Erythroblast (primary cell): Measurements from ENCODE around the gene JSRP1.

Experiments used
- DNase-seq, 2 experiments: peaks; one replicate each; lab custom pipeline; 2025; lab: John Stamatoyannopoulos, UW
- GATA1 ChIP-seq: IDR thresholded peaks from 2 replicates; pipeline ENCODE4 v1.6.1; 2011; ENCODE audit warnings: low read depth, mild to moderate bottlenecking, control low read depth, low read length, moderate library complexity
- POLR2A ChIP-seq: IDR thresholded peaks from 2 replicates; pipeline ENCODE4 v1.6.1; 2011; ENCODE audit warnings: mild to moderate bottlenecking, low read length

The JSRP1 gene

DNA sequence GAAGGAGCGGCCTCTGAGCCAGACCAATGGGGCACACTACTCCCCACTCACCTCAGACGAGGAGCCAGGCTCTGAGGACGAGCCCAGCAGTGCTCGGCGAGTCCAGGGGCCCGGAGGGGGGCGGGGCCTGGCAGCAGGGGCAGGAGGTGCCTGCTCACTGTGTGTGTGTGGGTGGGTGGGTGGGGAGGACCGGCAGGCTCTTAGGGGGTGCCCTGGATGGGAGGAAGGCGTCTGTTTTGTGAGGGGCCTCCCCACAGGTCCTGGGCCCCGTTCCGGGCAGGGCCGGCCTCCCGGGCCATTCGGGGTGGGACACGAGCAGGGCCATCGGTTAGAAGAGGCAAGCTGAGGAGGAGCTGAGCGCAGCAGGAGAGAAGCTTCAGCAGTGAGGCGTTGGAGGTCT lies 32.8 kb downstream of the JSRP1 start:
- DNase-seq, result no peak
- TF ChIP-seq POLR2A (no peak), GATA1 (no peak)

DNA sequence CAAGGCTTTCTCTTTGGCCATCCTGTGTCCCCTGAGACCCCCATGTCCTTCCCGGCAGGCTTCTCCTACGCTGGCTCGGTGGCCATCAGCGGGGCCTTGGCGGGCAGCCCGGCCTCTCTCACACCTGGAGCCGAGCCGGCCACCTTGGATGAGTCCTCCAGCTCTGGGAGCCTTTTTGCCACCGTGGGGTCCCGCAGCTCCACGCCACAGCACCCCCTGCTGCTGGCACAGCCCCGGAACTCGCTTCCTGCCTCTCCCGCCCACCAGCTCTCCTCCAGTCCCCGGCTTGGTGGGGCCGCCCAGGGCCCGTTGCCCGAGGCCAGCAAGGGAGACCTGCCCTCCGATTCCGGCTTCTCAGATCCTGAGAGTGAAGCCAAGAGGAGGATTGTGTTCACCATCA lies 34.3 kb downstream of the JSRP1 start:
- TF ChIP-seq GATA1, result no peak
- TF ChIP-seq POLR2A, result no peak

DNA sequence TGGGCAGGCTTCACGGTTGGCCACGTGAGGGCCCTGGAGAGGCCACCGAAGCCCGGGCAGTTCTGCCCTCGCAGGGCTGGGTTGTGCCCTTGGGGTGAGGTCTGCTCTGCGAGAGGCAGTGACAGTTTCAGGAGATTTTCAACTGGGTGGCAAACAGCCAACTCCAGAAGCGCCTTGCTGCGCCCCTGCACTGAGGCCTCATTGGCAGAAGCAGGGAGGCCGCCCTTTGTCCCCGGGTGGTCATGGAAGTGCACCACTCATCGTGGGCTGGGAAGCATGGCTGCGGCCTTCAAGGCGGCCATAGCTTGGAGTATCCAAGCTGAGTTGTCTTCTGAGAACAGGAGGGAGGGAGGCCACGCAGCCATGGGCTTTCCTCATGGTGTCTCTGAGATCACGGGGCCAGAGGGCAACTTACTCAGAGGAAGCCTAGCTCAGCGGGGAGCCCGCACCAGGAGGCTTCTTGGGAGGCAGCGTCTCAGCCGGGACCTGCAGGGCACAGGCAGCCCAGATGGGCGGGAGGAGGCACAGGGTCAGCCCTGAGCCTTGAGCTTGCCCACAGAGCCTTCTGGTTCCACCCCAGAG lies 34.9 kb downstream of the JSRP1 start:
- TF ChIP-seq POLR2A (no peak), GATA1 (no peak)
- DNase-seq, result no peak

More for the DNA sequence above, 34.3 kb downstream of the JSRP1 start:
- no peak for DNase-seq

DNA sequence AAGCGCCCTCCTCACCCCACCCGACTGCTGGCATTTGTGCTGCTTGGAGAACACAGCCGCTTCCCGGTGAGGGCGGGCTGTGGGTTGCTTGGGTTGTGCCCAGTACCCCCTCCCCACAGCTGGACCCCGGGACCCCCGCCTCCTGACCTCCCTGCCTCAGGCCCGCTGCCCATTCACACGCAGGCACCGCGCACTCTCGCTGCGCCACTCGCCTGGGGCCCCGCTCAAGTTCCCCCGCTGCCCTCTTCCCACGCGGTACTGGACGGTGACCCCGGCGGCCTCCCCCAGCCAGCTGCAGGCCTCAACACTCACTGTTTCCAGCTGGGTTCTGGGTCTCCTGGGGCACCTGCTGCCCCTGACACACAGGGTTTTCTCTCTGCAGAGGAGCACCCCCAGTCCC lies 36.5 kb downstream of the JSRP1 start:
- DNase-seq, result no peak
- no peak for TF ChIP-seq GATA1
- no peak for TF ChIP-seq POLR2A

DNA sequence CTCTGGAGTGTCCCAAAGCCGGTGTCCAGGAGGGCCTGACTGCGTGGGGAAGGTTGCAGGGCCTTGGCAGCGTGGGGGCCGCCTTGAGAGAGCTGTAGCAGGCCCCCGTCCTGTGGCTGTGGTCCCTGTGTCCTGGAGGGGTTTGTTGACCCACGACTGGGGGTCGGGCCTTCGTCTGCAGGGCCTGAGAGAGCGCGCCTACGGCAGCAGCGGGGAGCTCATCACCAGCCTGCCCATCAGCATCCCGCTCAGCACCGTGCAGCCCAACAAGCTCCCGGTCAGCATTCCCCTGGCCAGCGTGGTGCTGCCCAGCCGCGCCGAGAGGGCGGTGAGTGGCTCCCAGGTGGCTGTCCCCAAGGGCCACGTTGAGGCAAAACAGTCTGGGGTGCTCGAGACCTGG lies 38.6 kb downstream of the JSRP1 start:
- no peak for TF ChIP-seq GATA1
- TF ChIP-seq POLR2A, result no peak
- no peak for DNase-seq

DNA sequence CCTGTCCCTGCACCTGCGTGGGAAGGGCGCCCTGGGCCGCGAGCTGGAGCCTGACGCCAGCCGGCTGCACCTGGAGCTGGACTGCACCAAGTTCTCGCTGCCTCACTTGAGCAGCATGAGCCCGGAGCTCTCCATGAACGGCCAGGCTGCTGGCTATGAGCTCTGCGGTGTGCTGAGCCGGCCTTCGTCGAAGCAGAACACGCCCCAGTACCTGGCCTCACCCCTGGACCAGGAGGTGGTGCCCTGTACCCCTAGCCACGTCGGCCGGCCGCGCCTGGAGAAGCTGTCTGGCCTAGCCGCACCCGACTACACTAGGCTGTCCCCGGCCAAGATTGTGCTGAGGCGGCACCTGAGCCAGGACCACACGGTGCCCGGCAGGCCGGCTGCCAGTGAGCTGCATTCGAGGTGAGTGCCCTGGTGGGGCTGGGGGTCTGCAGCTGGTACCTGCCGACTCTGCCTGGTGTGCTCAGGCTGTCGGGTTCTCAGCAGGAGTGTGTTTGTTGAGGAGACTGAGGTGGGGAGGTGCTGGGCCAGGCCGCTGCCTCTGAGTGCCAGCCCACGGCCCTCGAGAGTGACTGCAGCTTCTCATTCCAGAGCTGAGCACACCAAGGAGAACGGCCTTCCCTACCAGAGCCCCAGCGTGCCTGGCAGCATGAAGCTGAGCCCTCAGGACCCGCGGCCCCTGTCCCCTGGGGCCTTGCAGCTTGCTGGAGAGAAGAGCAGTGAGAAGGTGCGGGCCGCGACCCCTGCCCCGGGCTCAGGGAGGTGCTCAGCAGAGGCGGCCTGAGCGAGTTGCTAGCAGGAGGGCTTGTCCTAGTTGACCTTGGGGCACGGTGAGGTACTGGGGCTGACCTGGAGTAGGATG lies 39.6 kb downstream of the JSRP1 start:
- no peak for TF ChIP-seq GATA1
- TF ChIP-seq POLR2A, result no peak
- no peak for DNase-seq

DNA sequence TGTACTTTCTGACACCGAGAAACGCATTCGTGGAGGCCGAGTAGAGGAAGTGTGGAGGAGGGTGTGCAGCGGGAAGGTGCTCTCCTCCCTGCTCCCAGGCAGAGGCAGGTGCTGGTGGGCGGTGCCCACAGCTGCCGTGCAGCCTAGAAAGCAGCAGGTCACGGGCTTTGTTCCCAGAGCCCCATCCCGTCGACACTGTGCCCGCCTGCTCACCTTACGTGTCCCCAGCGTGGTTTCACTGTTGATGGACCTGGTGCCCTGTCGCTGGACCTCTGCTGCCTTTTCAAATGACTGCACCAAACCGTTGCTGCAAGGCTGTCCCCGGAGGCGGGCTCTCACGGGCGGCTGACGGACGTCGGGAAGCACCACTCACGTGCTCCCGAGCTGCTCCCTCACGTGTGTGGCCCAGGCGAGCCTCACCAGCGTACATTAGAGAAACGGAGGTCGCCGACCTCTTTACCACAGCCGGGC lies 40.9 kb downstream of the JSRP1 start:
- TF ChIP-seq POLR2A (no peak), GATA1 (no peak)
- DNase-seq, result no peak

DNA sequence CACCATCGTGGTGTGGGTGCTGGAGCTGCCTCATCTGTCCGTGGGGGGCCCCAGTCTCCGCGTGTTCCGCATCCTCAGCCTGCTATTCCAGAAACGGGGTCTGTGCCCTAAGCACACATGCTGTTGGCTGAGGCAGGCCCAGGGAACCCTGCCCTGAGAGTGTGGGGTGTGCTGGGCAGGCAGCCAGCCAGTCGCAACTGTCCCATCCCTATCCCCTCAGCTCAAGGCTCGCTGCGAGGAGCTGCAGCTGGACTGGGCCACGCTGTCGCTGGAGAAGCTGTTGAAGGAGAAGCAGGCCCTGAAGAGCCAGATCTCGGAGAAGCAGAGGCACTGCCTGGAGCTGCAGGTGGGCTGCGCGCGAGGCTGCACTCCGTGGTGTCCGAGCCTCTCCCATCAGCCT lies 42.0 kb downstream of the JSRP1 start:
- TF ChIP-seq POLR2A (no peak), GATA1 (no peak)
- no peak for DNase-seq

DNA sequence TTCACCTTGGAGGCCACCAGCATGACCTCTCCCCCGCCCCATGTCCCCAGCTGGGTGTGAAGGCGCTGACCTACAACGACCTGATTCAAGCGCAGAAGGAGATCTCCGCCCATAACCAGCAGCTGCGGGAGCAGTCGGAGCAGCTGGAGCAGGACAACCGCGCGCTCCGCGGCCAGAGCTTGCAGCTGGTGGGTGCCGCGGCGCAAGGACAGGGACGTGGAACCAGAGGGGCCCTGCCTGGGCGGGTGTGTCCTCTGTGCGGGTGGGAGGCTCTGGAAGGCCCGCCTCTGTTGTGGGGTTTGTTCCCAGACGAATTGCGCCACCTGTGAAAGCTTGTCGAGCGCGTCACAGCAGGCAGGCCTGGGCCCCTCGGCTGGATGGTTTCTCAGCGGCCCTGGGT lies 42.4 kb downstream of the JSRP1 start:
- TF ChIP-seq POLR2A (no peak), GATA1 (no peak)
- no peak for DNase-seq

DNA sequence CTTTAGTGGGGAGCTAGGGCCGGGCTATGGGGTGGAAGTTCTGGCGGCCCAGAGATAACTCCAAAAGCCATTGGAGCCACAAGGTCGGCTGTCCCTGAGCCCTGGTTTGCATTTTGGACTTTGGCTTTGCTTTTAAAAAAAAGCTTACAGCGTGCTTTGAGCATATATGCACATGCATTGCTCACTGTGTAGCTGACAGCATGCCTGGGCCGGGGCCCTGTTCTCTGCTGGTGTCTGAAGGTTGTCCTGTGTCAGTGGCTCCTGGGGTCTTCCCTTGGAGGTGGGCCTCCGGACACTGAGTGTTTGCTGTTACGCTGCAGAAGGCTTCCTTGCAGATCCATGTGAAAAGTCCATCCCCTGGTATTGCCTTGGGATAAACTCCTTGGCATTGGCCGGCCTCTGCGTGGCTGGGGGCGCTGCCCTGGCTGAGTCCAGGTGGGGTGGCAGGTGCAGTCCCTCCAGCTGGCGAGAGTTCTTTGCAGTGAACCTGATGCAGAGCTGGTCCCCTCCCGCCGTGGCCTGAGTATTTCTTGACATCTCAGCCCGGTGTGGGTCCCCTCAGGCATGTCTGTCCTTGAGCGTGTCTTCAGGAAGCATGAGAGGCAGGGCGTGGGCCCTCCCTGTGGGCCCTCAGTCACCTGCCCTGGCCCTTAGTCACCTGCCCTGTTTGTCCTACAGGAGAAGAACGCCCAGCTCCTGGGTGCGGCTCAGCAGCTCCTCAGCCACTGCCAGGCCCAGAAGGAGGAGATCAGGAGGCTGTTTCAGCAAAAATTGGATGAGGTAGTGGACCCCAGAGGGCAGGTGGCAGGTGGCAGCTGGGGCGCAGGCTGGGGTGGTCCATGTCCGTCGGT lies 43.1 kb downstream of the JSRP1 start:
- TF ChIP-seq POLR2A (no peak), GATA1 (no peak)
- no peak for DNase-seq

DNA sequence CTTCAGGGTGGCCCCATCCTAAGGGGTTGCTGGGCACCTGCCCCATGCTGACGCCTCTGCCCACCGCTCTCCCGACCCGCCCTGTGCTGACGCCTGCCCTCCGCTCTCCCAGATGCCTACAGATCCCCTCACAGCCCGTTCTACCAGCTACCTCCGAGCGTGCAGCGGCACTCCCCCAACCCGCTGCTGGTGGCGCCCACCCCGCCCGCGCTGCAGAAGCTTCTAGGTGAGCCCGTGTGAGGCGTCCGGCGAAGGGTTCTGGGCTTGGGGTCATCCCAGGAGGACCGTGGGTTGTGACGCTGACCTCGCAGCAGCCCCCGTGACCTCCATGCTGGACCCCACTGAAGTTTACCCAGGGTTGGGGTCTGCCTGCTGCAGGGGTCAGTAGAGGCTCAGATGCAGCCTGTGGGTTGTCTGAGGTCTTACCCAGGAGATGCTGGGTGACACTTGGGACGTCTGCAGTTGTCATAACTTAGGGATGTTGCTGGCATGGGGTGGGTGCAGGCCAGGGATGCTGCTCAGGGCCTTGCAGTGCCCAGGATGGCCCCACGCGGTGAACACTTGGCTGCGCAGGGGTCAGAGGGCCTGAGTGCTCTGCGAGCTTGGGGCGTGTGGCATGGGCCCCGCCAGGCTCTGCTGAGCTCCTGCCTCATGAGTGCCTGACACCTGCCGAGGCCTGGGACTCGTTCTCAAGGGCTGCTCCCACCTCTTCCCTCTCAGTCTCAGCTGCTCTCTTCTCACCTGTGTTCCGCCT lies 45.1 kb downstream of the JSRP1 start:
- TF ChIP-seq POLR2A, result no peak
- TF ChIP-seq GATA1, result no peak
- DNase-seq, result no peak

DNA sequence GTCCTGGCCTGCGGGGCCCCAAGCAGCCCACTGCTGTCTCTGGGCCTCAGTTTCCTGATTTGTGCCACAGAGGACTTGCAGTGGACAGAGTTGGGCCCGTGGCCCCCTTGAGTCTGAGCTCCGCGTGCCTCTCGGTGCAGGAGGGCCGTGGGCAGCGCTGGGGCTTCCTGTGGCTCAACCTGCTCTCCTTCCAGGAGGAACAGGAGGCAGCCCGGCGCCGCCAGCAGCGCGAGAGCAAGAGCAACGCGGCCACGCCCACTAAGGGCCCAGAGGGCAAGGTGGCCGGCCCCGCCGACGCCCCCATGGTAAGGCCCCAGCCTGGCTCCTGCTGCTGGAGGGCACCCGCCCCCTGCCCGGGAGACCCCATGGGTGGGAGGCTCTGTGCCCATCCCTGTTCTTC lies 46.0 kb downstream of the JSRP1 start:
- no peak for DNase-seq
- TF ChIP-seq POLR2A, result no peak
- TF ChIP-seq GATA1, result no peak

DNA sequence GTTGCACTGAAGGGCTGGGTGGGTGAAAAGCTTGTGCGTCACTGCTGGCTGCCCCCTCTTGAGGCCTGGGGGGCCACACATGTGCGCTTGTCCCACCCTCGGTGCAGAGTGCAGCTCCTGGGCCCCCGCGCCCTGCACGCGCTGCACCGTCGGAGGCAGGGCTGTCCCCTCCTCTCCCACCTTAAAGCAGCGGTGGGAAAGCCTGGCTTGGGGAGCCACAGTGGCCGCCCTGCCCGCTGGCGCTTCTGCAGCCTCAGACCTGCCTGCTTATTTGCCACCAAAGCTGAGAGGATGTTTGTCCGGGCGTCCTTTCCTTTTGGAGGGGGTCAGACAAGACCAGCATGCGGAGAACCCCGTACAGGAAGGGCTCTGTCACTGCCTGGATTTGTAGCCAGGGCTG lies 46.8 kb downstream of the JSRP1 start:
- TF ChIP-seq POLR2A (no peak), GATA1 (no peak)
- no peak for DNase-seq
